ENCODE data around the gene FBXW9. TPM values are rescaled to one million over a fixed set of nuclear protein-coding genes. Genes with fewer than 3 reads are reported as not detected.

The FBXW9 gene
- total and polyA plus RNA-seq, 2 of the 8 experiments (the other 6 are each of a cell fraction or from before 2014, with no cell fraction given): 10.8 to 30.1 TPM

DNA sequence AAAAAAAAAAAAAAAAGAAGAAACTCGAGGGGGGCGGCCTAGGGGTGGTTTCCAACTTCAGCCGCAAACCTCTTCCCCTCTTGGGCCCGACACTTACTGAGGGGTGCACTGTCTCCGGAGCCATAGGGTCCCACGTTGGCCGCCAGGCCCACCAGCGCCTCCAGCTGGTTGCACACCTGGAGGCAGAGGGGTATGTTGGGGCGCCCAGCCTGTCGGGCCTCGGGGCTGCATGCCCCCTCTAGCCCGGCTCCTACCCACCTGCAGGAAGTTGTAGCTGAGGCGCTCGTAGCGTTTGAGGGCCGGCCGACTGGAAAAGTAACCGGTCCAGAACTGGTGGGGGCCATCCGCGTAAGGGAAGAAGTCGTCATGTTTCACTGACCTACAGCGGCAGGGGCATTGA lies 38.5 kb downstream of the FBXW9 start:
- H3K14ac ChIP-seq (ENCODE audit: insufficient read length): no peak overlapping the region
- H3K18ac ChIP-seq (ENCODE audit: extremely low read depth, low read length): no peak overlapping the region
- H3K27ac ChIP-seq (ENCODE audit: low read depth, low read length): no peak overlapping the region
- FAIRE-seq (no peak), DNase-seq (ENCODE audit: low read depth in 1 of 2, low spot score in 2 of 2) (no peak)
- 91% methylated on average over 19 of the region's 22 CpGs; no CpG with 5 or more reads in 1 of the 2 experiments for WGBS, 2 experiments (ENCODE audit: extremely low coverage in 1 of 2, insufficient coverage in 1 of 2, insufficient read length in 1 of 2, insufficient replicate concordance in 2 of 2, low coverage in 1 of 2, low lambda C conversion rate in 2 of 2, missing lambda C conversion rate in 1 of 2)
- no peak overlapping the region for H2BK12ac ChIP-seq (ENCODE audit: low read depth, low read length)
- no peak overlapping the region for H4K91ac ChIP-seq (replicated peaks; ENCODE audit: insufficient read length, low read length)
- H3K79me1 ChIP-seq (ENCODE audit: low read depth, low read length): no peaks in the 10 kb centered on the region
- H2BK20ac ChIP-seq (ENCODE audit: low read length): no peak overlapping the region
- no peak overlapping the region for H4K5ac ChIP-seq (ENCODE audit: insufficient read length, low read depth, low read length)
- H2AFZ ChIP-seq (ENCODE audit: low read length): no peak overlapping the region
- H2AK5ac ChIP-seq (ENCODE audit: low read depth, low read length): no peak overlapping the region
- no peaks in the 10 kb centered on the region for H3K23me2 ChIP-seq (ENCODE audit: low read depth, low read length)
- no peak overlapping the region for H3K56ac ChIP-seq (replicated peaks; ENCODE audit: insufficient read length, low read depth, low read length)
- ChIA-PET CTCF (ENCODE audit: partially characterized antibody) (interaction anchor here (0.5 to 3.3 kb wide), 8 partner anchors 9 to 138 kb away, joined by 3 to 13 read pairs (median 6); no protein-coding TSS in a partner anchor), POLR2A (ENCODE audit: partially characterized antibody) (interaction anchor here (1.0 to 2.1 kb wide), 6 partner anchors 9 to 65 kb away, joined by 4 to 7 read pairs (median 6); partner anchors contain the start of gene WDR83)
- H3K4me2 ChIP-seq (ENCODE audit: insufficient read depth in 1 of 2, low read depth in 2 of 2, low read length in 2 of 2): no peak overlapping the region
- peak overlapping the region; percentile 25; the same call in 1 of the 2 replicates for H4K8ac ChIP-seq (ENCODE audit: extremely low read depth, insufficient read depth, low read length)
- H3K4me3 ChIP-seq (ENCODE audit: extremely low read depth in 1 of 4, insufficient read depth in 2 of 4, low read depth in 3 of 4, low read length in 4 of 4): no peak overlapping the region
- H4K20me1 ChIP-seq (replicated peaks in 1 of 2; ENCODE audit: control insufficient read depth in 1 of 2, insufficient read depth in 2 of 2, low read length in 2 of 2): peaks cover 0 to 3% of the 10 kb centered on the region in 2 experiments
- no peak overlapping the region for H3K9ac ChIP-seq (replicated peaks in 1 of 4; ENCODE audit: extremely low read depth in 1 of 4, low read depth in 3 of 4, low read length in 3 of 4)
- no peaks in the 10 kb centered on the region for H3K27me3 ChIP-seq (replicated peaks in 1 of 4; ENCODE audit: control insufficient read depth in 3 of 4, extremely low read depth in 1 of 4, insufficient read depth in 3 of 4, low read length in 3 of 4)
- no peak overlapping the region for H2BK15ac ChIP-seq (ENCODE audit: low read length)
- peaks cover 5 to 28% (median 13%) of the 10 kb centered on the region in 4 experiments for H3K36me3 ChIP-seq (ENCODE audit: control insufficient read depth in 2 of 4, insufficient read depth in 4 of 4, low read length in 3 of 4)
- peaks cover 0 to 6% (median 3%) of the 10 kb centered on the region in 4 experiments; a peak in 5 of 7 replicates for H3K4me1 ChIP-seq (replicated peaks in 1 of 4; ENCODE audit: control insufficient read depth in 3 of 4, insufficient read depth in 4 of 4, low read length in 3 of 4)
- no peak overlapping the region for H2BK5ac ChIP-seq (ENCODE audit: low read depth, low read length)
- H3K79me2 ChIP-seq (ENCODE audit: control insufficient read depth in 1 of 2, insufficient read depth in 2 of 2, low read length in 2 of 2): no peaks in the 10 kb centered on the region
- no peaks in the 10 kb centered on the region for H3K9me3 ChIP-seq (ENCODE audit: insufficient read depth in 2 of 2, low read depth in 1 of 2, low read length in 1 of 2)
- H2BK120ac ChIP-seq (replicated peaks; ENCODE audit: low read depth, low read length): no peak overlapping the region
- H3K4ac ChIP-seq (replicated peaks; ENCODE audit: insufficient read length, low read depth, low read length): no peak overlapping the region
- no peak overlapping the region for H3K23ac ChIP-seq (ENCODE audit: insufficient read length)
- no peak for TF ChIP-seq EP300 (IDR thresholded peaks at IDR 0.05; ENCODE audit: borderline replicate concordance in 1 of 2, low read depth in 2 of 2, low read length in 2 of 2)
- no peak for TF ChIP-seq NANOG (IDR thresholded peaks at IDR 0.05; ENCODE audit: insufficient read depth, low read depth, low read length, poor library complexity, severe bottlenecking)
- TF ChIP-seq RAD21 (IDR thresholded peaks at IDR 0.05 in 1 of 2, conservative IDR thresholded peaks at IDR 0.05 in 1 of 2; ENCODE audit: low read depth in 2 of 2, low read length in 2 of 2): peak in 1 of 2 experiments; percentile 19; a peak in 1 of 4 replicates
- no peak for TF ChIP-seq HDAC2 (IDR thresholded peaks at IDR 0.05; ENCODE audit: borderline replicate concordance in 1 of 2, low read depth in 2 of 2, low read length in 2 of 2)
- TF ChIP-seq NRF1 (IDR thresholded peaks at IDR 0.05; ENCODE audit: low read depth, low read length): no peak
- TF ChIP-seq SAP30 (IDR thresholded peaks at IDR 0.05; ENCODE audit: insufficient read depth, insufficient replicate concordance, low read length): no peak
- TF ChIP-seq CBX5 (IDR thresholded peaks at IDR 0.05; ENCODE audit: low read depth, low read length): no peak
- TF ChIP-seq TBP (IDR thresholded peaks at IDR 0.05; ENCODE audit: low read depth, low read length): no peak
- TF ChIP-seq SP1 (IDR thresholded peaks at IDR 0.05; ENCODE audit: low read depth, low read length): no peak
- TF ChIP-seq POLR2A (IDR thresholded peaks at IDR 0.05; ENCODE audit: control extremely low read depth in 1 of 2, low read depth in 2 of 2, low read length in 2 of 2): no peak
- TF ChIP-seq, protein P1, sequence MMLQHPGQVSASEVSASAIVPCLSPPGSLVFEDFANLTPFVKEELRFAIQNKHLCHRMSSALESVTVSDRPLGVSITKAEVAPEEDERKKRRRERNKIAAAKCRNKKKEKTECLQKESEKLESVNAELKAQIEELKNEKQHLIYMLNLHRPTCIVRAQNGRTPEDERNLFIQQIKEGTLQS (IDR thresholded peaks at IDR 0.05; ENCODE audit: insufficient read depth, low read depth, low read length): no peak
- no peak for TF ChIP-seq TCF12 (IDR thresholded peaks at IDR 0.05; ENCODE audit: low read depth, low read length)

All from H1 (cell line).